Astrocyte of the cerebellum (primary cell): Measurements from ENCODE around the gene ATP8A1.
"Not testable (repeated sequence)": the region's sequence is repeated elsewhere in the genome, so short reads cannot be mapped to it uniquely, and the experiment has no call there.

ENCODE experiments used
- DNase-seq: peaks from one replicate; pipeline ENCODE4 v3.0.0-alpha.2; 2011; ENCODE audit warnings: low read depth
- H3K4me3 ChIP-seq: 2 replicates; pipeline ENCODE4 v1.5.1; 2011; ENCODE audit warnings: mild to moderate bottlenecking, low read depth, low read length, moderate library complexity
- in situ Hi-C: cut with HindIII; loops from 2 replicates; pipeline ENCODE4 v1.10.0; 2017; ENCODE audit warnings: low sequenced_read_pairs
- TF ChIP-seq, protein P1 (sequence below): IDR thresholded peaks from 2 replicates; pipeline ENCODE4 v1.5.1; 2012; ENCODE audit warnings: low read length, low read depth, moderate library complexity, mild to moderate bottlenecking; ENCODE audit errors: missing control alignments

The ATP8A1 gene

GRCh38 chr4:42464550-42465094 is 192.3 kb downstream of the ATP8A1 start:
- no peak for DNase-seq
- in situ Hi-C loops = no loop called here
- H3K4me3 ChIP-seq = no peak overlapping the region
- TF ChIP-seq, protein P1, sequence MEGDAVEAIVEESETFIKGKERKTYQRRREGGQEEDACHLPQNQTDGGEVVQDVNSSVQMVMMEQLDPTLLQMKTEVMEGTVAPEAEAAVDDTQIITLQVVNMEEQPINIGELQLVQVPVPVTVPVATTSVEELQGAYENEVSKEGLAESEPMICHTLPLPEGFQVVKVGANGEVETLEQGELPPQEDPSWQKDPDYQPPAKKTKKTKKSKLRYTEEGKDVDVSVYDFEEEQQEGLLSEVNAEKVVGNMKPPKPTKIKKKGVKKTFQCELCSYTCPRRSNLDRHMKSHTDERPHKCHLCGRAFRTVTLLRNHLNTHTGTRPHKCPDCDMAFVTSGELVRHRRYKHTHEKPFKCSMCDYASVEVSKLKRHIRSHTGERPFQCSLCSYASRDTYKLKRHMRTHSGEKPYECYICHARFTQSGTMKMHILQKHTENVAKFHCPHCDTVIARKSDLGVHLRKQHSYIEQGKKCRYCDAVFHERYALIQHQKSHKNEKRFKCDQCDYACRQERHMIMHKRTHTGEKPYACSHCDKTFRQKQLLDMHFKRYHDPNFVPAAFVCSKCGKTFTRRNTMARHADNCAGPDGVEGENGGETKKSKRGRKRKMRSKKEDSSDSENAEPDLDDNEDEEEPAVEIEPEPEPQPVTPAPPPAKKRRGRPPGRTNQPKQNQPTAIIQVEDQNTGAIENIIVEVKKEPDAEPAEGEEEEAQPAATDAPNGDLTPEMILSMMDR = no peak

DNA sequence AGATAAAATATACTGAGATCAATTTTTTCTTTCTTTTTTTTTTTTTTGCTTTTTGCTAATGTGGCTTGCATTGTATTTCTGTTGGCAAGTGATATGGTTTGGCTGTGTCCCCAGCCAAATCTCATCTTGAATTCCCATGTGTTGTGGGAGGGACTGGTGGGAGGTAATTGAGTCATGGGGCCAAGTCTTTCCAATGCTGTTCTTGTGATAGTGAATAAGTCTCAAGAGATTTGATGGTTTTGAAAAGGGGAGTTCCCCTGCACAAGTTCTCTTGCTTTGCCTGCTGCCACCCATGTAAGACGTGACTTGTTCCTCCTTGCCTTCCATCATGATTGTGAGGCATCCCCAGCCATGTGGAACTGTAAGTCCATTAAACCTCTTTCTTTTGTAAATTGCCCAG is 195.7 kb downstream of the ATP8A1 start:
- H3K4me3 ChIP-seq, DNase-seq, in situ Hi-C loops: not testable (repeated sequence)

DNA sequence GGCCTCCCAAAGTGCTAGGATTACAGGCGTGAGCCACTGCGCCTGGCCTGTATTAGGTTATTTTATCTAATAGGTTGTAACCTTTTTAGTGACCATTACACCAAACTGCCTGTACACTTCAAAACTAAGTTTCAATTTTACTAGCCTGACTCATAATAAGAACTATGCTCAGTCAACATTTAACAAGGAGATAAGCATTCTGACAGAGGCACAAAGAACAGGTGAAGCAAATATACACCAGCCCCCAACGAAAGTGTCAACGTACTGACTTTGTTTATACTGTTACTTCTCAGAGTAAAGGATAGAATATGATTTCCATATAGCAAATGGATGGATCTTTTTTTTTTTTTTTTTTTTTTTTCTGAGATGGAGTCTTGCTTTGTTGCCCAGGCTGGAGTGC is 196.9 kb downstream of the ATP8A1 start:
- in situ Hi-C loops = no loop called here
- H3K4me3 ChIP-seq = no peak overlapping the region
- TF ChIP-seq, protein P1 = no peak
- DNase-seq = no peak

DNA sequence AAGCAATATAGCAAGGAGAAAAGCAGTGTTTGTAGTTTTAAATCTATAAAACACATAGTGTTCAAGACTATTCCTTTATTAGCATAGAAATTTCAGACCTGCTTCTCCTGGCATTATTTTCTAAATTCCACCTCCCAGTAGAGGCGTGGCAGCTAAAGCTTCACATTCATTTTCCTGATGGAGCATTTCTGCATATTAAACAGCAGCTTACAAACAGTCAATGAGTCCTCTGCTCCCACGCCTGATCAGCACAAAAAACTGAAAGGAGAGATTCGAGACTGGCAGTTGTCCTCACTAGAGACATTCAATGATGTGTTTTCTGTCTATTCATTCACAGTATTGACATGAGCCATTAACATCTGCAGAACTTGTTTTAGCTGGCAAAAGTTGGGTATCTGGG is 198.2 kb downstream of the ATP8A1 start:
- no peak for DNase-seq
- in situ Hi-C loops = no loop called here
- no peak overlapping the region for H3K4me3 ChIP-seq
- TF ChIP-seq, protein P1 = no peak

- no peak for DNase-seq
- in situ Hi-C loops = no loop called here
- TF ChIP-seq, protein P1 = no peak
- no peak overlapping the region for H3K4me3 ChIP-seq
Observed at GRCh38 chr4:42454755-42455420, 202.0 kb downstream of the ATP8A1 start.

GRCh38 chr4:42453612-42454011 is 203.3 kb downstream of the ATP8A1 start:
- DNase-seq = no peak
- in situ Hi-C loops = no loop called here
- TF ChIP-seq, protein P1 = no peak
- H3K4me3 ChIP-seq = no peak overlapping the region

DNA sequence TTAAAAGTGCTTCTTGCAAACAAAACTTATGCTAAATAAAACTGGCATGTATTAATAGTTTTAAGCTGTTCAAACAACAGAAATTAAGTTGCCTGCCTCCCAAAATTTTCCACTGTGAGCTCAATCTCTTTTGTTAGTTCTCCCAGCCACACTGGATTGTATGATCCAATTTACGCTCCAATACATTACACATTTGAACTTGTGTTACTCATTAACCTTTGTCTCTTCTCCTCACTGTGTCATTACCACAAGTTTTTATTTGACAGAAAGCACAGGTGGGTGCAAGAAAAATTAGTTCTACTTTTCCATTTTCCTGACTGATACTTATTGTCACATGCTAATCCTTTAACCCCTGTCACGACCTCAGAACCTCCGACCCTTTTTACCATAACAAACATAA is 204.1 kb downstream of the ATP8A1 start:
- DNase-seq = no peak
- in situ Hi-C loops = no loop called here
- TF ChIP-seq, protein P1 = no peak
- no peak overlapping the region for H3K4me3 ChIP-seq
